HG03064 (cell line): ENCODE measurements around the gene DHRS2.

ENCODE experiments used
- ATAC-seq: cut with Tn5 transposase; IDR thresholded peaks from one replicate; pipeline ENCODE4 v1.9.1; 2021; ENCODE audit warnings: low read depth; ENCODE audit not compliant: unreplicated experiment

DHRS2 gene

DNA sequence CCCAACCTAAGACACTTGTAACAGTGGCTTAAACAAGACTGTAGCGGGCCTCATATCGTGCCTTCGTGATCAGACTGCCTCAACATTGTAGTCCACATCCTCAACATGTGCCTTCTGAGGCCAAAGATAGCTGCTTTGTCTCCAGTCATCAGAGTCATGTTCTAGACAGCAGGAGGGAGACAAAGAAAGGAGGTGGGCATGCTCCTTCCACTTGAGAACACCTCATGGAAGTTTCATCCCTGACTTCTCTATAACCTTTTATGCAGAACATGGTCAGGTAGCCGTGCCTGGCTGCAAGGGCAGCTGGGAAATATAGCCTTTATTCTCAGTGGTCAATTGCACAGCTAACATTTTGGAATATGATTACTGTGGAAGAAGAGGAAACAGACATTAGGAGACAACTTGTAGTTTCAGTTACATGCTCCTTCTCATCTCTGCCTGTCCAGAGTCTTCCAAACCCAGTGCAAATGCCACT lies 25.3 kb upstream of the DHRS2 start:
- ATAC-seq = no peak

DNA sequence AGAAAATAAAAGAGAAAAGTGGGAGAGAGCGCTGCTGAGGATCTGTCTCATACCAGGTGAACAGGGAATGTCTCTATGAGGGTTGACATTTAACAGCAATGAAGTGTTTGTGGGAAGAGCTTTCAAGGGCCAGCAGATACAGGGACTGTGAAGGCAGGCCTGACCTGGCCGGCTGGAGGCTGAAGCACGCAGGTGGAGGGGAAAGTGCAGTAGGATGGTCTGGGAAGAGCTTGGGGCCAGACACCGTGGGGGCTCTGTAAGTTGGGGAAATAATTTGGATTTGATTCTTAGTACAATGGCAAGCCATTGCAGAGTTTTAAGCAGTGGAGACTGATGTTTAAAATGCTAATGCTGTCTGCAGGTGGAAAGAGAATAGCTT lies 23.8 kb upstream of the DHRS2 start:
- ATAC-seq = no peak

DNA sequence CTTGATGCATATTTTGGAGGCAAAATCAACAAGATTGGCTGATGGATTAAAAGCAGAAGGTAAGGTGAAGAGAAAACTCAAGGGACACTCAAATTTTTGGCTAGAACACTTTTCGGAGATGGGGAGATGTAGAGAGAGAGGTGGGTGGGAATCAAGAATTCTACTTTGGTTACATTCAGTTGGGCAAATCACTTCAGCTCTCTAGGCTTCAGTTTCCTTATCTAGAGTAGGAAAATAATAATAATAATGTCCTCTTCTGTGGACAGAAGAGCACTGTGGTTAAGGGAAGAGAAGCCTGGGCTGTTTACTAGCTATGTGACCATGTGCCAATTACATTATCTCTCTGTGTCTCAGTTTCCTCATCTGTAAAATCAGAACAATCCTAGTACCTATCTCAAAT lies 23.4 kb upstream of the DHRS2 start:
- no peak for ATAC-seq

DNA sequence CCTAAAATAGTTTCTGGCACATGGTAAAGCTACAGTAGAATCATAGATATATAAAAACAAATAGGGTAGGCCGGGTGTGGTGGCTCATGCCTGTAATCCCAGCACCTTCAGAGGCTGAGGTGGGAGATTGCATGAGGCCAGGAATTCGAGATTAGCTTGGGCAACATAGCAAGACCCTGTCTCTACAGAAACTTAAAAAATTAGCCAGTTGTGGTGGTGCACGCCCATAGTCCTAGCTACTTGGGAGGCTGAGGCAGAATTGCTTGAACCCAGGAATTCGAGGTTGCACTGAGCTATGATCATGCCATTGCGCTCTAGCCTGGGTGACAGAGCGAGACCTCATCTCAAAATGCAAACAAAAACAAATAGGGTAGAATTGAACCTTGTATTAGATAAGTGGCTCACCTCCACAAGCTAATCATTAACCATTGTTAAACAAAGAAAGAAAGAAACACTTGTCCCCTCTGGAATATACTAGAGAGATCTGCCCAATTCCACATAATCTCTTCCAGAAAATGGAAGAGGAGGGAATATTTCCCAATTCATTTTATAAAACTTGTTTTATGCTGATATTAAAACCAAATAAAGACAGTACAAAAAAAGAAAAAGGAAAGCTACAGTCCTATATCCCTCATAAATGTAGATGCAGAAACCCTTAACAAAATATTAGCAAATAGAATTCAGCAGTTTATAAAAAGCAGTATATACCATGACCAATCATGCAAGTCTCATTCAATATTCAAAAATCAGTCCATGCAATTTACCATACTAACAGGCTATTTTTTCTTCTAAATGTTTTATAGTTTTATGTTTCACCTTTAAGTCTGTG lies 22.7 kb upstream of the DHRS2 start:
- no peak for ATAC-seq

DNA sequence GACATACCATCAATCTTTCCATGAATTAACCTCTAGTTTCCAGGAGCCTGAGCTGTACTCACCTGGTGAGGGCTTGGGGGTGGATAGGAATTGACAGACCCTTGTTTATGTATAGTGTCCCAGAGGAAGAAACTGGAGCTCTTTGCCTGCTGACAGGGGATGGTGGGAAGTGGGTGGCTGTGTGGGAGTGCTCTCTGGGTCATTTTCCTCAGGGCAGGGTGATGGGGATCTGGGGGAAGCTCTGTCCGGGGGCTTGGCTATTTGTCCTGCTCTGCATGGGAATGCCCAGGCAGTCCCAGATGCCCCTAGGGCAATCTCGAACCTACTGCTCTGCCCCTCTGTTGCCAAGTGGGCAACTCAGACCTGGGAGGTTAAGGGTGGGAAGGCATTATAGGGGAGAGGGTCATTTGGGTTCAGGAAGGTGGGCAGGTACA lies 21.8 kb upstream of the DHRS2 start:
- ATAC-seq = no peak

DNA sequence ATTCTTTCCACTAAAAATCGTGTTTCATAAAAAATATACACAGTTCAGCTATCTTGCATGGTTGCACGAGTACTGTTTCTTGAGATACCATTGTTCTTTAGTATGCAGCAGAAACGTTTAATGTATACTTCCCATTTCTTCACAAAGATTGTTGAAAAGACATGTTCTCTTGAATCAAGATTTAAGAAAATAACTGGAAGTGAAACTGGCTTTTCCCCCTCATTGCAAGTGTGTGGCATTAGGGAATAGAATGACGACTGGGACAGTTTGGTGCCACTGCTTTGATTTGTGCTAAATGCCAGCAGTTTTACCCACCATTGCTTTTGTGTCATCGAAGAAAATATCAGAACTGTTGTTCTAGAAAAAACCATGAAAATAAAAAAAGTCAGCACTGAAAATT lies 20.3 kb upstream of the DHRS2 start:
- ATAC-seq = no peak

DNA sequence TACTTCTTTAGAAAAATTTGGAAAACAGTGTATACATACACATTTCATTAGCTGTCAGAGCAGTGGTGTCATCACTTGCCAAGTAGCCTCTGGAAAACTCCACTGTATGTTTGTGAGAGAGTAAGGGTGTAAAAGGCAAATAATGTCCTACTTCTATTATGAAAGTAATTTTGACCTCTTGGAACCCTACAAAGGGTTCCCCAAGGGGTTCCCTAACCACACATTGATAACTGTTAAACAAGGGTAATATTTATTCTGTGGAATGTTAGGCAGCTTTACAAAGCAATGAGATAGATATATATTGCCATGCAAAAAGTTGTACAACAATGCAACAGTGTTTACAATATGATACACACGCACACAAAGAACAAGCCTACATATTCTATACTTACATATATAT lies 18.6 kb upstream of the DHRS2 start:
- no peak for ATAC-seq

DNA sequence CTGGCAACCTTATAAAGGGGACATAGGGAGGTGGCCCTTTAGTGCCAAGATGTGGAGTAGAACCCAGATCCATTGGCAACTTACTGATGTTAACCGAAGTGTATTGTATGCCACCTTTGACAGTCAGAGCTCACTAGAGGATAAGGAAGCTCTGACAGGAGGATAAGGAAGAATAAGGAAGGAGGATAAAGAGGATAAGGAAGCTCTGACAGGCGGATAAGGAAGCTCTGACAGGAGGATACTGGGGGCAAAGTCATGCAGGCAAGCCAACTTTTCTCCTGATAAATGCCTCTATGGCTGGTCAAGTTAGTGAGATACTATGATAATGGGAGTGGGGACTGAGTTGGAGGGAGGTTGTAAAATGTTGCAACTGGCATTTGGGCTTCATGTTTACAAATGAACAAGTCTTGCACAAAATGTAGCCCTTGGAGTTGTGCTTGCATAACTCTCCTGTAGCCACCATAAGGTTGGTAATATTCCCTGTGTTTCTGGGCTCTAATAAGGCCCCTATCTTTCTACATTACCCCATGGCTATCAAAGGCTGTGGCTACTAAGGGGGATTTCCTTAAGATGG lies 17.7 kb upstream of the DHRS2 start:
- no peak for ATAC-seq

DNA sequence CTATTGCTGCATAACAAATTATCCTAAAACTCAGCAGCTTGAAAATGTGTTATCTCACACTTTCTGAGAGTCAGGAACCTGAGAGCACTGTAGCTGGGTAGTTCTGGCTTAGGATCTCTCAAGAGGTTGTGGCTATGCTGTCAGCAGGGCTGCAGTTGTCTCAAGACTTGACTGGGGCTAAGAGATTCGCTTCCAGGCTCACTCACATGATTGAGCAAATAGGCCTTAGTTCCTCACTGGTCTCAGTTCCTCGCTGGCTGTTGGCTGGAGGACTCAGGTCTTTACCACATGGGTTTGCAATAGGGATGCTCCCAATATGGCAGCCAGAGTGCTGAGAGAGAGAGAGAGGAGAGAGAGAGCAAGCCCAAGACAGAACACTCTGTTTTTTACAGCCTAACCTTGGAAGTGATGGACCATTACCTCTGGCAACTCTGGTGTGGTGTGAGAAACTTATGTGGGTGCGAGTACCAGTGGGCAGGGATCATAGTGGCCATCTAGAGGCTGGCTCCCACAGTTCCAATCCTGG lies 15.9 kb upstream of the DHRS2 start:
- no peak for ATAC-seq

DNA sequence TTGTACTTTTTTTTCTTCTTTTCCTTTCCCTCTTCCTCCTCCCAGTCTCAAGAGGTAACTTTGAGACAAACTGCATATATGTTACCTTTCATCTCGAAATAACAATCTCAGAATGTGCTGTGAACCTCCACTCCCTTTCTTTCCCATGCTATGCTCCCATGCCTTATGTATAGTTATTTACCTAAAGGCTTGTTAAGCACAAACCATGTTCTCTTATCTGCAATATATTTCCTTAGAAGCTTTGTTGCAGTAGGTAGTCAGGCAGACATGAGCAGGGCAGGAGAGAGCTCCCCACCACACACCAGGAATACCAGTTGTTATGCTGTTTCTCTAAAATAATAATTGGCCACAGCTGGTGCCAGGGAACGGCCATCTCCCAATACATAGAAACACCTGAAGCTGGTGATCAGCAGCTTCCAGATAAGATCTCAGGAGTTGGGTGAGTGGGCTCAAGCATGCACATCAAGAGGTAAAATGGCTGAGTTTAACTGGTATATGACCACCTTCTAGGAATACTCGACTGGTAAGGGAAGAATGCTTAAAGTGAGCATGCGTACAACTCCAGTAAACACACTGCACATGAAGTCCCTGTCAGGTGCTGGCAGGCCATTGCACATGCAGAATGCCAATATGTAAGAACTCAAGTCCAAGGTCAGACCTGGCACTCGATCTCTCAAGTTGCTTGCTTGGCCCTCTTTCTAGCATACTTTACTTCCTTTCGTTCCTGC lies 14.8 kb upstream of the DHRS2 start:
- ATAC-seq = no peak

DNA sequence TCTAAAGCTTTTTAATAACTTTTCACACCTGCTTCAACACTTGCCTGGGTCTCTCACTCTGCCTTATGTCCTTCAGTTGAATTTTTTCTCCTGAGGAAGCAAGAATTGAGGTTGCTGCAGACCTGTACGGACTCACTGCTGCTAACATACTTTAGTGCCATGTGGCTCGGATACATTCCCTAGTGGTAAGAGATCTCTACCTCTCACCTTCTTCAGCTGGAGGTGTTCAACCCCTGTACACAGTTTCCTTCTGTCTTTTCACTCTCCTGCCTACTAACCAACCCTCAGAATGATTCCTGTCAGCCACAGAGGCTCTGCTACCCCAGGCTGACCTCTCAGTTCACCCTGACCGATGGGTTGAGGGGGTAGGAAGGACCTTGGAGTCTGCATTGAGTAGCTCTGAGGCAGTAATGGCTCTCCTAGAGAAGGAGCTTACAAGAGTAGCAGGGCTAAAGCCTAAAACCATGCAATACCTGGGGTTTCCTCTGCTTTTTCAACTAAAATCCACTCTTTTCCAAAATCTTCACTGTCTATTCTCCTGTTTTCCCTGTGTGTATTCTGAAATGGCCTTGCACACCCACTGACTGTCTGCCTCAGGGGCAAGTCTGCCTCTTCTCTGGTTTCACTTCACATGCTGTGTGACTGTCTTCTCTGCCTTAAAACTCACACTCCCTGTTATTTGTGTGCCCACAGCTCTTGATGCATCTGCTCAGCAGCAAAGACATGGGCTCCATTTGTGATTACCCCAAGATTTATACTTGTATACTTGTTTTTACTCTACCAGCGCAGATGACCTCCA lies 14.0 kb upstream of the DHRS2 start:
- ATAC-seq = no peak

DNA sequence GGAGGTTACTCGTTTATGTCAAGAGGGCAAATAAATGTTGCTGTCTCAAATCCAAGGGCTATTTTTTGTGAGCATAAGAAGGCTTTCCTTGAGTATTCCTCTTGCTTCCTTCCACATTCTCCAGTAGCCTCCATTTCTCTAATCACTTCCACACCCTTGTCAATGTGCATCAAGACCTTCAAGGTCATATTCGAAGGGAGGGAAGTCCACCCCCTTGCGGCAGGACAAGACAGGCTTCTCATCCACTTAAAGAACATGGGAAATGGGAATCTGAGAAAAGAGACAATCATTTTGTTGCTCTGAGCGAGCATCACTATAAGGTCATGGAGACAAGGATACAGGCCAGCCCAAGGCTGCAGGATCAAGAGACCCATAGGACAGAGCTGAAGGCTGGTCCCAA lies 13.2 kb upstream of the DHRS2 start:
- no peak for ATAC-seq

DNA sequence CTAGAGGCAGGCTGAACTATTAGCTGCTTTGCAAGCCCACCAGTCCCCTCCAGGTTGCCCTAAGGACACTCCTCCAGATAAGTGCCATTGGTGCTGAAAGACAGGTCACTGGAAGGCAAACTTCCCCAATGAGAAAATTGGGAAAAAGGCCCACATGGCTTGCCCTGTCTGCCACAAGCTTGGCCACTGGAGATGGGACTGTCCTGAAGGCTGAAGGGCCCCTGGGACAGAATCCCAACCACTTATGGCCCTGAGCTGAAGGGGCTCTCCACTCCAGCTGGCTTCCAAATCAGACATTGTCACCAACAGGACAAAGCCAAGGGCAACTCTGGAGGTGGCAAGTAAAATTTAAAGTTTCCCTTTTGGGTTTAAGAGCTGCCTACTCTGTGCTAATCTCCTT lies 12.2 kb upstream of the DHRS2 start:
- ATAC-seq = no peak

DNA sequence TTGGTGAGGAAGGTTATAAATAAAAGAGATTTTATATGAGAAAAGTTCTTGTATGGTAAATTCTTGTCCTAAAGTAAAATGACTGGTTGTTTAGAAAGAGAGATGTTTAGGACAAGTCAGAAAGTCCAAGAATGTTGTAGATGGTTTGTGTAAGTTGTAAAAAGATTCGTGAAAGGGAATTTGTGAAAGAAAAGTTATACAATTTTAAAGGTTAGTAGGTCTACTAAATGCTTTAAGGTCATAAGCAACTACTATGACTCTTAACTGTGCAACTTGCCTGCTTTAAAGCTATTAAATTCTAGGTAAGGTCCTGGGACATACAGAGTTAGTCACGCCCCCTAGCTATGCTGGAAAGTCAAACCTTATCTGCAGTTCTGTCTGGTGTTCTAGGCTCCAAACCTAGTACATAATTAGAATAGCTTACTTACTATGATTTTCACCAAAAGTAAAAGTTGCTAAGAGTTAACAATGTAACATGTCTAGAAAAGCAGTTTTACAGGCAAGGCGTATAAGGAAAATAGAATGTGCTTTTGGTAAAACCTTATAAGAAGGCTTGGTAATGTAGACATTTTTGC lies 11.2 kb upstream of the DHRS2 start:
- no peak for ATAC-seq

DNA sequence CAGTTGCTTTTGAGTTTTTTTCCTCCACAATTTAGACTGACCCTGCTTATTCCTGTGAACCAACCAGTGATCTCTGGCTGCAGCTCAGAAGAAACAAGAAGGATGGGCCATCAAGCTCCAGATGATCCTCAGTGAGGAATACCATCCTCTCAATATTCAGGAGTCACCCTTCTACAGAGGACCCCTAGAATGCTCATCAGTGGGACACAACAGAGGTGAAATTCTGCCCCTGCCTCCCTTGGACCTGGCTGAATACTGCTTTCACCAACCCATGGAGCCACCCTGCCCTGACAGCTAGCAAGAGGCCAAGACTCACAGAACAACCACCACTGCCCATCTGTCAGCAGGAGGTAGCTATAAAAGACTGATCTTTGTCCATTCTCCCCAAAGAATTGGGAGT lies 9.2 kb upstream of the DHRS2 start:
- ATAC-seq = no peak

DNA sequence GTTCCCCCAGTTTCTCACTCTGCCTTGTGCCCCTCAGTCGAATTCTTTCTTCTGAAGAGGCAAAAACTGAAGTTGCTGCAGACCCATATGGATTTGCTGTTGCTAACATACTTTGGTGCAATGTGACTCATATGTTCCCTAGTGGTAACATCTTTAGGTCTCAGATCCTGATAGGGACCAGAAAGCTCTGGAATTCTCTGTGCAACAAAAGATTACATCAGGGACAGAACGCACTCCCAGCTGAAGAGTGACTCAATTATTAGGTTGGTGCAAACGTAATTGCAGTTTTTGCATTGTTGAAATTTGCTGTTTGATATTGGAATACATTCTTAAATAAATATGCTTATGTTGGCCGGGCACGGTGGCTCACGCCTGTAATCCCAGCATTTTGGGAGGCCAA lies 8.2 kb upstream of the DHRS2 start:
- ATAC-seq = no peak

DNA sequence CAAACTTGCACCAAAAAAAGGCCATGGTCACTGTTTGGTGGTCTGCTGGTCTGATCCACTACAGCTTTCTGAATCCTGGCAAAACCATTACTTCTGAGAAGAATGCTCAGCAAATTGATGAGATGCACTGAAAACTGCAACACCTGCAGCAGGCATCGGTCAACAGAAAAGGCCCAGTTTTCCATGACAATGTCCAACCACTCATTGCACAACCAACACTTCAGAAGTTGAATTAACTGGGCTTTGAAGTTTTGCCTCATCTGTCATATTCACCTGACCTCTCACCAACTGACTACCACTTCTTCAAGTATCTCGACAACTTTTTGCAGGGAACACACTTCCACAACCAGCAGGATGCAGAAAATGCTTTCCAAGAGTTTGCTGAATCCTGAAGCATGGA lies 7.0 kb upstream of the DHRS2 start:
- no peak for ATAC-seq

DNA sequence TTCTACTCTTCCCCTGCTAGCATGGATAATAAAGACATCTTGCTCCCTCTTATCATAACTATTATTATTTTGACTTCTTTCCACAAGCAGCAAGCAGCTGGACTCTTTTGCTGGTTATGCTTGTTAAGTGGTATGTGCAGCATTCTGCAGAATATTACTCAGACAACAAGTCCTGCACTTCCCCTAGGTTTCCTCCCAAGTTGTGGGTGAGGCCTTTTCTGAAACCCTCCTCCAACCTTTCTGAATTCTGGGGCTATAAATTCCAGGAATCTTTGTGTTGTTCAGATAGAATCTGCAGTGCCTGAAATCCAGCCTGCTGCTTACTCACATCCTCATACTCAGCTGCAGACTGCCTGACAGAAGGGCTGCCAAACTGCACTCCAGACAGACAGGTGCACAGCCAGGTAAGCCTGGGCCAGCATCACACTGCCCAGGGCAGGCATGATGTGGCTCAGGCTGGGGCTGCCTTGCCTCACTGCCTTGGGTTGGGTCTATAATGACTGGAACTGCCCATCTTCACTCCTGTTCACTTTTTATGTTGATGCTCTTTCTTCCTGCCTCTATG lies 6.2 kb upstream of the DHRS2 start:
- no peak for ATAC-seq

DNA sequence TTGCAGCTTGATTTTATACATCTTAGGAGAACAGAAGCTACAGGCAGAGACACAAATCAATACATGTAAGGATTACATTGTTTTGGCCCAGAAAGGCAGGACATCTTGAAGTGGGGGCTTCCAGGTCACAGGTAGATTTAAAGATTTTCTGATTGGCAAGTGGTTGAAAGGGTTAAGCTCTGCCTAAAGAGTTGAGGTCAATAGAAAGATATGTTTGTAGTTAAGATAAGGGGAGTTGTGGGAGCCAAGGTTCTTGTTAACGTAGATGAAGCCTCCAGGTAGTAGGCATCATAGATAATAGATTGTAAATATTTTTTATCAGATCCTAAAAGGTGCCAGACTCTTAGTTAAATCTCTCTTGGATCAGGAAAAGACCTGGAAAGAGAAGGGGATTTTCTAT lies 5.5 kb upstream of the DHRS2 start:
- no peak for ATAC-seq

DNA sequence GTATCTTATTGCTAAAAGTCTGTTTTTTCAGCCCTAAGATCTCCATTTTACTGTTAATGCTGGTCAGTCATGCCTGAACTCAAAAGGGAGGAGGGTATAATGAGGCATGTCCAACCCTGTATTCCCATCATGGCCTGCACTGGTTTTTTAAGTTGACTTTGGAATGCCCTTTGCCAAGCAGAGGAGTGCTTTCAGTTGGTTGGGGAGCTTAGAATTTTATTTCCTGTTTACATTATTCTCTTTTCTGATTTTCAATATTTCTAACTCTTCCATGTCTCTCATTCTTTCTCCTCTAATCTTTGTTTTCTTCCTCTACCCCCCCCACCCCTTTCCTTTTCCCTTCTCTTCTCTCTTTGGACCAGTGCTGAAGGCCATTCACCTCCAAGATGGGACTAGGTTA lies 4.9 kb upstream of the DHRS2 start:
- ATAC-seq = no peak
